Neuron (in vitro differentiated cells): ENCODE measurements around the gene IMMT.

ENCODE experiments used
- H2AFZ ChIP-seq: one replicate; pipeline ENCODE4 v1.6.1; 2013; ENCODE audit warnings: low read depth, mild to moderate bottlenecking, inconsistent platforms, low read length, moderate library complexity
- H3K27me3 ChIP-seq: one replicate; pipeline ENCODE4 v1.6.1; 2013; ENCODE audit warnings: low read length; ENCODE audit not compliant: insufficient read depth
- H3K36me3 ChIP-seq: one replicate; pipeline ENCODE4 v1.6.1; 2013; ENCODE audit warnings: low read length; ENCODE audit not compliant: insufficient read depth
- H3K4me1 ChIP-seq: one replicate; pipeline ENCODE4 v1.6.1; 2013; ENCODE audit warnings: low read length; ENCODE audit not compliant: insufficient read depth
- H3K4me3 ChIP-seq: 2 replicates; pipeline ENCODE4 v1.5.1; 2013; ENCODE audit warnings: mild to moderate bottlenecking, low read length, moderate library complexity
- H3K9me3 ChIP-seq: one replicate; pipeline ENCODE4 v1.6.1; 2013; ENCODE audit warnings: low read length

The IMMT gene

DNA sequence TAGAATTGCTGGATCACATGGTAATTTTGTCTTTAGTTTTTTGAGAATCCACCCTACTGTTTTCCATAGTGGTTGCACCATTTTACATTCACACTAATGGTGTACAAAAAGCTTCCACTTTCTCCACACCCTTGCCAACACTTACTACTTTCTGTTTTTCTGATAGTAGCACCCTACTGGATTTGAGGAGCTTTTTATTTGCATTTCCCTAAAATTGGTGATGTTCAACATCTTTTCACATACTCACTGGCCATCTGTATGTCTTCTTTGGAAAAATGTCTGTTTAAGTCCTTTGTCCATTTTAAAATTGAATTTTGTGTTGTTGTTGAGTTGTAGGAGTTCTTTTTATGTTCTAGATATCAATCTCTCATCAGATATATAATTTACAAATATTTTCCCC is 93.1 kb downstream of the IMMT start:
- H3K4me3 ChIP-seq = no peak overlapping the region
- H3K27me3 ChIP-seq = no peaks in the 10 kb centered on the region
- H2AFZ ChIP-seq = no peak overlapping the region
- peaks cover 12% of the 10 kb centered on the region for H3K4me1 ChIP-seq
- H3K9me3 ChIP-seq = peaks cover 3% of the 10 kb centered on the region
- H3K36me3 ChIP-seq = peaks cover 57% of the 10 kb centered on the region

GRCh38 chr2:86097913-86098312 is 97.3 kb downstream of the IMMT start:
- Histone ChIP-seq H3K4me3 (no peak overlapping the region), H2AFZ (no peak overlapping the region), H3K36me3 (peaks cover 80% of the 10 kb centered on the region), H3K4me1 (no peaks in the 10 kb centered on the region), H3K27me3 (no peaks in the 10 kb centered on the region), H3K9me3 (peaks cover 3% of the 10 kb centered on the region)

DNA sequence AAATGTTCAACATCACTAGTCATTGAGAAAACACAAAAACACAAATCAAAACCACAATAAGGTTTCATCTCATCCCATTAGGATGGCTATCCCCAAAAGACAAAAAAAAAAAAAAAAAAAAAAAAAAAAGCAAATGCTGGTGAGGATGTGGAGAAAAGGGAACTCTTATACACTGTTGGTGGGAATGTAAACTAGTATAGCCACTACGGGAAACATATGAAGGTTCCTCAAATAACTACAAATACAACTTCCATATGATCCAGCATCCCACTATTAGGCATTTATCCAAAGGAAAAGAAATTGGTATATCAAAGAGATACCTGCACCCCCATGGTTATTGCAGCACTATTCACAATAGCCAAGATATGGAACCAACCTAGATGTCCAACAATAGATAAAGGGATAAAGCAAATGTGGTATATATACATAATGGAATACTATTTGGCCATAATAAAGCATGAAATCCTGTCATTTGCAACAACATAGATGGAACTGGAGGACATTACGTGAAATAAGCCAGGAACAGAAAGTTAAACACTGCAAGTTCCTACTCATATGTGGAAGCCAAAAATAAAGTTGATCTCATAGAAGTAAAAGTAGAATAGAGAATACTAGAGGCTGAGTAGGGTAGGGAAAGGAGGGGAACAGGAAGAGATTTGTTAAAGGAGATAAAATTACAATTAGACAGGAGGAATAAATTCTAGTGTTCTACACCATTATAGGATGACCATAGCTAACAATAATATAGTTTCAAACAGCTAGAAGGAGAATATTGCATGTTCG is 98.0 kb downstream of the IMMT start:
- Histone ChIP-seq H2AFZ (no peak overlapping the region), H3K9me3 (peaks cover 3% of the 10 kb centered on the region), H3K4me3 (no peak overlapping the region), H3K27me3 (no peaks in the 10 kb centered on the region), H3K36me3 (peaks cover 79% of the 10 kb centered on the region), H3K4me1 (no peaks in the 10 kb centered on the region)

GRCh38 chr2:86094229-86094628 is 101.0 kb downstream of the IMMT start:
- Histone ChIP-seq H3K9me3 (peaks cover 3% of the 10 kb centered on the region), H2AFZ (no peak overlapping the region), H3K27me3 (no peaks in the 10 kb centered on the region), H3K4me1 (no peaks in the 10 kb centered on the region), H3K36me3 (peaks cover 71% of the 10 kb centered on the region), H3K4me3 (no peak overlapping the region)
